ENCODE data around the gene SLC39A3.

Gene SLC39A3, protein sequence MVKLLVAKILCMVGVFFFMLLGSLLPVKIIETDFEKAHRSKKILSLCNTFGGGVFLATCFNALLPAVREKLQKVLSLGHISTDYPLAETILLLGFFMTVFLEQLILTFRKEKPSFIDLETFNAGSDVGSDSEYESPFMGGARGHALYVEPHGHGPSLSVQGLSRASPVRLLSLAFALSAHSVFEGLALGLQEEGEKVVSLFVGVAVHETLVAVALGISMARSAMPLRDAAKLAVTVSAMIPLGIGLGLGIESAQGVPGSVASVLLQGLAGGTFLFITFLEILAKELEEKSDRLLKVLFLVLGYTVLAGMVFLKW
- 4.4 to 7.2 reads per million in 2 donors for total RNA-seq

DNA sequence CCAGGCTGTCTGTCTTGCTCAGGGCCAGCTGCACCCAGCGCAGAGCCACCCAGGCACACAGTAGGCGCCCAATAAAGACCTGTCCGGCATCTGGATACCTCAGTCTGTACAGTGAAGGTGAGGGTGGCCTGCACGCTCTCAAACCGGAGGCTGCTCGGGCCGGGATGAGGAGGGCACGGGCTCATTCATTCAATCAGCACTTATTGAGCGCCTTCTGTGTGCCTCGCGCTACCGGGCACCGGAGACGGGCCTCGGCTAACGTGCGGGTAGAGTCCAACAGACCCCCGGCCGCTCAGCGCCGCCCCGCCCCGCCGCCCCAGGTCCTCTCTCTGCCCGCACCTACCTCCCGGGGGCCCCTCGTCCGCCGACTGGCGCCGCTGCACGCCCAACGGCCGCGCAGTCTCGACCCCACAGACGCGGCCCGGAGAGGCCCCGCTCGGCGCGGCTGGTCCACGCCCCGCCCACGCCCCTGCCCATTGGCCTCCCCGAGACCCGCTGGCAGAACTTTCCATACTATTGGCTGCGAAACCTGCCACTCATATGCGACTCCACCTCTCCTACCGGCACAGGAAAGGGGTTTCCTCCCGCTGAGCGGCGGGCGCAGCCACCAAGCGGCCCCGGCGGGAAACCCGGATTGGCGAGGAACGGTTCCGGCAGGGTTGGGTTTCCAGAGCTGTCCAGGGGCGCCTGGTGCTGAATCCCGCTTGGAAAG, at the start of gene SLC39A3:
Gene SLC39A3, minus strand, starts transcription at position 416 of the 712 bp plus-strand sequence. CDS start 2,760 bp downstream, outside the sequence.
- peak; percentile 93 to 99 (median 97) for DNase-seq

DNA sequence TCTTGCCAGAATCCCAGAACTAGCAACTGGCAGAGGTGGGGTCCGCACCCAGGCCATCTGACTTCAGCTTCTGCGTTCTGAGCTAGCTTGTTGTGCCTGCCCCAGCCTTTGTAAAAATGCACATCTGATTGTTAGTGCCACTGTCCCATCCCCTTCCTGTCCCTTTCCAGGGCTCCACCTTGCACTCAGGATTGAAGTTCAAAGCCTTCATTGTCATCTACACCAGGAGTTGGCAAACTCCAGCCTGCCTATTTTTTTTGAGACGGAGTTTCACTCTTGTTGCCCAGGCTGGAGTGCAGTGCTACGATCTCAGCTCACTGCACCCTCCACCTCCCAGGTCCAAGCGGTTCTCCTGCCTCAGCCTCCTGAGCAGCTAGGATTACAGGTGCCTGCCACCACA, 48.4 kb upstream of the SLC39A3 start:
- DNase-seq = no peak

DNA sequence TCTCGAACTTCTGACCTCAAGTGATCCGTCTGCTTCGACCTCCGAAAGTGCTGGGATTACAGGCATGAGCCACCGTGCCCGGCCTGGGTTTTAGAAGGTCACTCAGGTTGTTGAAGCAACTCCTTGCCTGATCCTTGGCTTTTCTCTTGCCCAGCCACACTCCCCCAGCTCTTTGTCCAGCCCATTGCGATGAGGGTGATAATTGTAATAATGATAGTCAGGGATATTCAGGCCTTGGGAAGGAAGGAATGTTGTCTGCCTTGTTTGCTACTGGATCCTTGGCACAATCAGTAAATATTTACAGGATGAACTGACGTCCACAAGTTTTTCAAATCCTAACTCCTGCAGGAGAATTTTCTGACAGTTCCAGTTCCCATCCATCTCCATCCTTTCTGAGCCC, 47.3 kb upstream of the SLC39A3 start:
- no peak for DNase-seq

DNA sequence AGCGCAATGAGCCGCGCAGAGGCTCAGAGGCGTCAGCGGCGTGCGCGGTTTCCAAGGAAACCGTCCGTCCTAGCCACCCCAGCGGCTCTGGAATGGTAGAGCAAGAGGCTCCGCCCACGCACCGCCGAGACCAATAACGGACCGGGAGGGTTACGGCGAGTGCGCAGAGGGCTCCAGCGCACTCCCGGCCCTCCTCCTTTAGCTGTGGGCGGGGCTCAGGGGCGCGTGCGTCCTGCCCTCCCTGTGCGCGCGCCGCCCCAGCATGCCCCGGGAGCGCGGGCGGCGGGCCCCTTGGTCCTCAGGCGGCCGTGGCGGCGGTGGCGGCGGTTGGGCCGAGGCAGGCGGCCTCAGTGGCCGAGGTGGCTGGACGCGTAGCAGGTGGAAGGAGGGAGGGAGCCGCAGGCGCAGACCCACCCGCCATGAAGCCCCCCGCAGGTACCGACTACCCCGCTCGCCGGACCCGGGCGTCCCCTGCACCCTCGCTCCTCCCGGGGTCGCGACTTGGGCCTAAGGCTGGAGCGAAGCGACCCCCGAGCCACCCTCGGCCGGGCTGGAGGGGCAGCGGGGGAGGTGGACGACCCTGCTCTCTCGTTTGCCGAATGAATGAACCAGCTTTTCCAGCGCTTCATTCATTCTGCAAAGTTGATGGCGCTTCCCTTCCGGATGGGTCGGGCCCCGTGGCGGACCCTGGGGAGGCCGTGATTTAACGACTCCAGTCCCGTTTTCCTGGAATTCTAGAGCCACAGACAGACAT, 45.6 kb upstream of the SLC39A3 start, which contains the start of gene THOP1:
Gene THOP1, plus strand, starts transcription at position 260 of the 754 bp plus-strand sequence. Its CDS starts 160 bp downstream, at position 420.
- peak; percentile 96 to 100 (median 99) for DNase-seq

DNA sequence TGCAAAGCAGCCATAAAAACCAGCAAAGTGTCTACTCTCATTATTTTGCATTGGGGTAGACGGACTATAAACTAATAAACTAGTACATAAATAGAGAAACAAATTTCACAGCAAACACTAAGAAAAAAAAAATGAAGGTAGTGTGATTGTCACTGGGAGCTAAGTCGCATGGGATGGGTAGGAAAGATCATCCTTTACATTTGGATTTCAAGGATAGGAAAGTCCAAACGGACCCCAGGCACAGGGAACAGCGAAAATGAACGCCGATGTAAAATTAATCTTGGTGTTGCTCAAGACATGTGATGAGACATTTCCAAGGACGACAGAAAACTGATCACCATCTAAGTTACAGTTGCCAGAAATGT, 43.9 kb upstream of the SLC39A3 start:
- no peak for DNase-seq

DNA sequence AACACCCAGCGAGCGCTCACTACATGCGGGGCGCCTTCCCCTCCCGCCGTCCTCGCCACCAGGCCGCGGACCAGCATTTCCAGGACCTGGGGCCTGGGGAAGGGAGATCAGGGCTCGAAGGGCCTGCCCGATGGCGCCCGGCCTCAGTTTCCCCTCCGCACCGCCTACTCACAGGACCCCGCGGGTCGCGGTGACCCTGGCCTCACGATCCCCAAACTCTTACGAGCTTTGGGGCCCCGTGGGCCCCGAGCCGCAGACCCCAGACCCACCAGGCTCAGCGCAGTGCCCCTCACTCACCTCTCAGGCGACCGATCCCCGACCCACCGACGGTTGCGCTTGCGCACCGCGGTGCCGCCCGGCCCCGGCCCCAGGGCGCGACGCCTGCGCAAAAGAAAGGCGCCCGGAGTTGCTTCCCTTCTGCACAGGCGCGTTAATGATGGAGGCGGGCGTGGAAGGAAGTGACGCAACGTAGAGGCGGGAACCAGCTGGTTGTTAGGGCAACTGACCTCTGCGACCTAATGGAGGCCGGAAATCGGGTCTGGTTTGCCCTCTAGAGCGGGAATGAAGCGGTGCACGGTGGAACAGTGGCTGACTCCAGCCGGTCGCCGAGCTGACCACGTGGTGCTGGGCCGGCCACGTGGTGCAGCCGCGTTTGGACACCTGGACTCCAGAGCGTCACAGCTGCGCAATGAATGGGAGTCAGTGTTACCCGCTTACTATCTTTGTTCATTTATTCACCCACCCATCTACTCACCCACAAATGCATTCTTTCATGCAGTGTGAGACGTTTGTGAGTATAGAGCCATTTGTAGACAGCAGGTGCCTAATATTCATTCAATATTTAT, 43.3 kb upstream of the SLC39A3 start, which contains the start of gene SGTA:
Gene SGTA, minus strand, starts transcription at position 338 of the 845 bp plus-strand sequence. CDS start 14,205 bp downstream, outside the sequence.
- DNase-seq = peak; percentile 85 to 98 (median 93)

DNA sequence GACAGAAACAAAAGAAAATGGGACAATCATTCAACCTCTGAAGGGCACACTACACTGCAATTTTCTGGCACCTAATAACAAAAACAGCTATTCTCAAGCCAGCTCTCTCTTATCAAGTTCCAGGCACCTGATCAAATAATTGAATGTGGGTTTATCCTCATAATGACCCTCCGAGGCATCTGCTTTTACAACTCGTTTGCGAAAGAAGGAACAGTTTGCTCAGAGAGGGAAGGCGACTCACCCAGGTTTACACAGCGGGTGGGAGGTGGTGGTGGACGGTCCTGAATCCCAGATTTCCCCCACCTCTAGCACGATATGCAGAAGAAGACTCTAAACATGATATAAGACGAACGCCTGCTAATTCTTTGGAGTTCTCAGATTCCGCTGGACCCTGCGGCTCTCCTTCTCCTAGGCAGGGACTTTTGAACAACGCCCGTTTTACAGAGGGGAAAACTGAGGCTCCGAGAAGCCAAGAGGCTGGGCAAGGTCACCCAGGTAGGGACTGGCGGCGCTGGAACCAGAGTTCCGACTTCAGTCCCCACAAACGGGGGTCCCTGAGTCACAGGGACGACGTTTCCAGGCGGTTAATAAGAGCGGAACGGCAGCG, 42.6 kb upstream of the SLC39A3 start:
- DNase-seq = no peak

DNA sequence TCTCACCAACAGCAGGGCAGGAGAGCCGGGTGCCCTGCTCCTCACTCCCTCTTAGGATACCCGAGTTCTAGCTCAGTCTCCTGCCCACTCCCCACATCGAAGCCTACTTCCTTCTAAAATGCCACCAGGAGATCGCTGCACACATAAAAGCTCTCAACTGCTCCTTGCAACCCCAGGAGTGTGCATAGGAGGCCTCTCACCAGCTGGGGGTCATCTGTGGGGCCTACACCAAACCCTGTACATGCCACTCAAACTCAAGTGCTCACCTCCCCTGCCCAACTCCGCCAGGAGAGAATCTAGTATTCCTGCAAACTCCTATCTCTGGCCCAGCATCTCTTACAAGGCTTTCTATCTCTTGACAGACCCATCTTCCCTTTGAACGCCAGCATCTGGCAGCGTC, 40.5 kb upstream of the SLC39A3 start:
- DNase-seq = no peak

DNA sequence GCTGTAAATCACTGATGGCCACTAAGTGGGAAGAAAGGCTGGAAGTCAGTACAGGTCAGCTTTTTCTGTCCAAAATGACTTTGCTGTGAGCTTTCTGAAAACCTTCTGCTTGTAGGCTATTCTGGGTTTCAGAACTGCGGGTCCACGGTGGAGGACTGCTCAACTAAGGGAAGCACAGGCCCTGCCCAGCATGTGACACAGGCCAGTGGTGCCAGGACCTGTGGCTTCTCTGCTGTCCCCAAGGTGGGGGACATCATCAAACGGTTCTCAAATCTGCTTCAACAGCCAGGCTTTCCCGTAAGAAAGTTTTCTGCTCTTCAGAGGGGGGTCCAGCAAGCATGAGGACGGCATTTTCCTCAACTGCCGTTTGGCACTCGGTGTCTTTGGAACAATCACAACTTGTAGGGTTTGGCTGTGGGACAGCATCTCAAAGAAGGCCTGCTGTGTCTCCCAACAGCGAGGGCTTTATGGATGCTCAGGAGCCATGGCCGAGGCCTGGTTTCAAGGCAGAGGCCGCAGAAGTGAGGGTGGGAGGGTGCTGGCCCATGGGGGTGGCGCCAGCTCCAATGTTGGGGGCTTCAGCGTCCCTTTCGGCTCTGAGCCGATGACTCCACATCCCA, 39.4 kb upstream of the SLC39A3 start:
- DNase-seq = no peak

DNA sequence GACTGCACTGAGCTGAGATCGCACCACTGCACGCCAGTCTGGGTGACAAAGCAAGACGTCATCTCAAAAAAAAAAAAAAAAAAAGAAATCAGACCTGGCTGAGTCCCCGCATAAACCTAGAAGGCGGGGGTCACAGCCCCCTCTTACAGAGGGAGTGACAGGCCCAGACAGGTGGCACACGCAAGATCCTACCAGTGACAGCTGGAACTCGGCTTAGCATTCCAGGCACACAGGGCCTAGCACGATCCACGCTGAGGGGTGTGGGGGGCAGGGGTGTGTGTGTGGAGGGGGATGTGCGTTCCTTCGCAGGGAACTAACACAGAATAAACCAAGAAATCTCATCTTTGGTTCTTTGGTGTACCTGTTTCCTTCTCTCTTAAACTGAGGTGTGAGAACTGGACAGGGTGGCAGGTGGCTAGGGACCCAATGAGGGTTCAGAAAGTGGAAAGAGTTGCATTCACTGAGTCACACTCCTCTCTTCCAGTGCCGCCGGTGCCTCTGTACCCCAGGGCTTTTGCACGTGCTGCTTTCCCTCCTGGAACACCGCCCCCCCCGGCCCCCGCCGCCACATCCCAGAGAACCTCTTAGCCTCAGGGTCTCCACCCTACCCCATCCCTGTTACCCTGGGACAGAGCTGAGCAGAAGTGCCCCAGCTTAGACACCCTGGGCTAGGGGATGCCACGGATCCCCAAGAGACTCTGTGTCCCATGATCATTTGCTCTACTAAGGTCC, 38.3 kb upstream of the SLC39A3 start:
- DNase-seq = no peak

DNA sequence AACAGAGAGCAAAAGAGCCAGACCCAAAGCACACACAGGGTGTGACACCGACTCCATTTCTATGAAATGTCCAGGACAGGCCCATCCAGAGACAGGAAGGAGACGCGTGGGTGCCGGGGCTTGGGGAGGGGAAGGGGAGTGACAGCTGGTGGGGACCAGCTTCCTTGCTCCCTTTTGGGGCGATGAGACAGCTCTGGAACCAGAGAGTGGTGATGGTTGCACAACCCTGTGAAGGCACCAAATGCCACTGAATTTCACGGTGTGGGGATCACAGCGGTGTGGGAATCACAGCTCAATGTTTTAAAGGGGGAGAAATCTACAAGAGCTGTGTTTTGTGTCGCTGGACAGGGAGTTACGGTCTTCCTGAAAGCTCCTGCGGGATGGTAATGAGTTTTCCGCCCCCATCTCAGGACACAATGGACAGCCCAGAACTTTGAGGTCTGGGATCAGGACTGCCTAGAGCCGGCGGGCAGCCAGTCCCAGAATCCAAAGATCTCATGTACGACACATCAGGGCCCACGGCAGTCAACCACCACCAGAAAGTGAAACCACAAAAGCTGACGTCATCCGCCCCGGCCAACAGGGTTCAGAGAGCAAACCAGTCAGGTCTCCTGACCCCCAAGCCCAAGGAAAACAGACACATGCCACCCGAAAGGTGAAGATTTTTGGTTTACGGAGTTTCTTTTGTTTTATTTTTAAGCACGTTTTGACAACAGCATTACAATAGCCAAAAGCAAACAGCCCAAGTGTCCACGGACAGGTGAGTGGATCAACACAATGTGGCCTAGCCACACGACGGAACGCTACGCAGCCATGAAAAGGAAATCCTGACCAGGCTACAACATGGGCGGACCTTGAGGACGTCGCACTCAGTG, 36.0 kb upstream of the SLC39A3 start:
- peak in 4 of 5 experiments; percentile 49 to 77 (median 53) for DNase-seq

DNA sequence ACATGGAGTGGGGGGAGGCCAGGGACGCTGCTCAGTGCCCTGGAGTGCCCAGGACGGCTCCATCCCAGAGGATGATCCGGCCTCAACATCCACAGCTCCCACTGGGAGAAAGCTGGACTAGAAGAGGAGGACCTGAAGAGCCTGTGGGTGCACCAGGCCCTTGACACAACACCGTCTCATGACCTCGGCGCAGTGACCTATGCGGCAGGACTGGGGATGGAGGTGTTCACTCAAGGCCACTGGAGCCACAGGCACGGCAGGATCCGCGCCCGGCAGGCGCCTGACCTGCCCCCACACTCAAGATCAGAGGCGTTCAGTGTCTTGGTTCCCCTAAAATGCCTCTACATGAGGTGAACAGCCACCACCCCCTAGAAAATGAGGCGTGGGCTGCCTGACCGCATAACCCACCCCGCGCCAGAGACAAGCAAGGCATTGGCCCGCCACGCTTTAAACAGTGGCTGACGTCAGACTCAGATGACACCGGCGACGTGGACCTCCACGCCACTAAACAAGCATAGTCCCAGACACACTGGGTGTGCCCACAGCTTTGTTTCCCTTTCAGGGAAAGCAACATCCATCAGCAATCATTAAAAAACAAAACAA, 35.2 kb upstream of the SLC39A3 start:
- DNase-seq = no peak

DNA sequence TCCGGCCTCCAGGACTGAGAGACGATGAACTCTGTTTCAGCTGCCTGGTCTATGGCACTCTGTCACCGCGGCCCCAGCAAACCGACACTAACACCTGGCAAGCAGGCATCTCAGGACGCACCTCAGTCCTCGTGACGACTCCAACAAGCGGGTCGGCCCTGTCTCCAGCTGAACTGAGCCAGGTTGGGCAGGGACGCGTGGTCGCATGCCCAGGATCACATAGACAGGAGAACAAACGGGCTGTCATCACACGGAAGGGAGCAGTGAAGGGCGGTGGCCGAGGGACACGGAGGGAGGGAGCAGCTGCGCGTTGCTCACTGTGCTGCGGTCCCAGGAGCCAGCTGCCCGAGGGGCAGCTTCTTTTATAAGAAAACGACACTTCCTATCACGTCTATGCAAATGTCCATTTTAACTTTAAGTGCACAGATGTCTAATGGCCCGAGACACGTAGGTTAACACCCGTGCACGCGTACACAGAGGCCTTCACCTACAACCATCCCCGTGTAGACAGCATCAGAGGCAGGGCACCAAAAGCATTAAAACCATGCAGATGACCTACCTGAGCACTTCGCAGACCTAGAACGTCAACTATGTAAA, 34.4 kb upstream of the SLC39A3 start:
- DNase-seq = no peak

DNA sequence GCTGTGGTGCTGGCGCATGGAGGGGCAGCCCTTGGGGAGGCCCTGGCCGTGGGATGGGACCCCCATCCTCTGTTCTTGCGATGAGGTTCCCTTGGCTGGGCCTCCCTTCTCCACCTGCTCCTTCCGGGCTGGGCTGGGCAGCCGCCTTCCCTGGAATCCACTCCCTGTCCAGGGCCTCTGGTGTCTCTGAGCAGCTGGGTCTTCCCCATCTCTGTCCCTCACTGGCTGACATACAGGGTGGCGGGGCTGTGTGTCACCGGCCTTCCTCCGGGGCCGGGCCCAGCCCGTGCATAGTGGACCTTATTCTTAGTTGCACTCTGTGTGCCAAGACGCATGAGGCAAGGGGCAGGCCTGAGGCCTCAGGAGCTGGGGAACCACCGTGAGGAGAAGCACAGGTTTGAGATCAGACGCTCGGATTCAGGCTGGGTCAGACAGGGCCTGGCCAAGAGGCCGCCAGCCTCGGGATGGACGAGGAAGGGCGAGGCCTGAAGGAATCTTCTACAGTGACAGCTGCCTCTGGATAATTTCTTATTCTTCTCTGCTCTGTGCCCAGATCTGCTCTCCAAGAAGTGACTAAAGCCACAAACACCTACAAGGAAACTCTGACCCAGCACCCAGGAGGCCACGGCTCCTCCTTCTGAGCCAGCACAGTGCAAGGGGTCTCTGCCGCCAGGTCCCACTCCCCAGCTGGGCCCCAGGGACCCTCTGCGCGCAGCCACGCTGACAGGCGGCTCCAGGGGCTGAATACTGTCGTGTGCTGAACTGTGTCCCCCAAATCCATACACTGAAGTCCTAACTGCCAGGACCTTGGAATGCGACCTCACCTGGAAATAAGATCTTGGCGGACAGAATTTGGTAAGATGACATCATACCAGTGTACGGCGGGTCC, 32.2 kb upstream of the SLC39A3 start:
- DNase-seq = no peak

DNA sequence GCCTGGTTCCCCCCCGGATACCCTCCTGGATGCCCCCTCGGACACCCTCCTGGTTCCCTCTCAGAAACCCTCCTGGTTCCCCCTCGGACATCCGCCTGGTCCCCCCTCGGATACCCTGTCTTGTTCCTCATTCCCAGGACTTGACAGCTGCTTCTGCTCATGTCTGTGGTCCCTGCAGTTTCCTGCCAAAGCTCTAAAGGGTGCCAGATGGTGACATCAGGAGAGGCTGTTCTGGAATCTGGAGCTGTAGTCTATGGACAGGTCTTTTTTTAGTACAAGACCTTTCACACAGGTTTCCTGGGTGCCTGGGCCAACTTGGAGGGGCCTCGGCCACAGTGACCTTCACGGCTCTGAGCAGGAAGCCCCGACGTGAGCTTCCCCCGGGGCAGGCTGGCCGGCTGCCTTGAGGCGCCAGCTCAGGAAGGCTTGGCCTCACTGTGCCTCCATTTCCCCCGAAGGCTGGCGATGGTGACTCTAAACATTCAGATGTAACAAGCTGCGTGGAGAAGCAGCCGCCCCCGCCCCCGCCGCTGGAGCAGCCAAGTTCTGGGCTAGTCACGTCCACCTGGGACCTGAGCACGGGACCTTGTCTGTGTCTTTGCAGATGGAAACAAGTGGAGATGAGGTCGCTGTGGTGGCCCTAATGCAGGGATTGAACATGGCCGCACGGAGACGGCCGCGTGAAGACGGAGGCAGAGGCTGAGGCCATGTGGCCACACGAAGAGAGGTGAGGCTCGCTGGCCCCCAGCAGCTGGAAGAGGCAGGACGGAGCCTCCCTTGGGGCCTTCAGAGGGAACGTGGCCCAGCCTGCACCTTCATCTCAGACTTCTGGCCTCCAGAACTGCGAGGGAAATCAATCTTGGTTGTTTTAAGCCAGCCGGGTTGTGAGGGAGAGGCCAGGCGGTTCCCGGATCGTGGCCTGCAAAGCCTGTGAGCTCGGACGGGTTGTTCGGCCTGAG, 30.5 kb upstream of the SLC39A3 start:
- DNase-seq = no peak

DNA sequence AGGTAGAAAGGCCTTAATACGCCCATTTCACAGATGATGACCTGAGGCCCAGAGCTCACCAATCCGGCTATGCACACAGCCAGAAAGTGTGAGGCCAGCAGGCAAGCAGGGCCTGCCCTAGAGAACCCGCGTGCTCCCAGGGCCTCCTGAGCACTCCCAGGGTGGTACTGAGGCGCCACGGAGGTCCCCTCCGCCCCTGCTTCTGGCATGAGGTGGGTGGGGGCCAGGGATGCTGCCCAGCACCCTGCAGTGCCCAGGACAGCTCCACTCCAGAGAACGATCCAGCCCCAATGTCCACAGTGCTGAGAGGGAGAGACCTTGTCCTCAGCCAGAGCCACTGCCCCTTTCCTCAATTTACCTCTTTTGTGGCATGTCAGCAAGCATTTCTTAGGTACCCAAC, 29.4 kb upstream of the SLC39A3 start:
- DNase-seq = no peak
